Stimulated activated CD8-positive, alpha-beta memory T cell treated with anti-CD3 and anti-CD28 coated beads, Interleukin-7, amount 100 ng/mL, for 48 hours (primary cell): ENCODE measurements around the gene CCND1.

Source experiments
- DNase-seq, 2 donors: peaks; one replicate each; pipeline ENCODE4 v3.0.0-alpha.2; 2020; ENCODE audit warnings: low read depth in 1 of 2; ENCODE audit errors: extremely low read depth in 1 of 2

The CCND1 gene

DNA sequence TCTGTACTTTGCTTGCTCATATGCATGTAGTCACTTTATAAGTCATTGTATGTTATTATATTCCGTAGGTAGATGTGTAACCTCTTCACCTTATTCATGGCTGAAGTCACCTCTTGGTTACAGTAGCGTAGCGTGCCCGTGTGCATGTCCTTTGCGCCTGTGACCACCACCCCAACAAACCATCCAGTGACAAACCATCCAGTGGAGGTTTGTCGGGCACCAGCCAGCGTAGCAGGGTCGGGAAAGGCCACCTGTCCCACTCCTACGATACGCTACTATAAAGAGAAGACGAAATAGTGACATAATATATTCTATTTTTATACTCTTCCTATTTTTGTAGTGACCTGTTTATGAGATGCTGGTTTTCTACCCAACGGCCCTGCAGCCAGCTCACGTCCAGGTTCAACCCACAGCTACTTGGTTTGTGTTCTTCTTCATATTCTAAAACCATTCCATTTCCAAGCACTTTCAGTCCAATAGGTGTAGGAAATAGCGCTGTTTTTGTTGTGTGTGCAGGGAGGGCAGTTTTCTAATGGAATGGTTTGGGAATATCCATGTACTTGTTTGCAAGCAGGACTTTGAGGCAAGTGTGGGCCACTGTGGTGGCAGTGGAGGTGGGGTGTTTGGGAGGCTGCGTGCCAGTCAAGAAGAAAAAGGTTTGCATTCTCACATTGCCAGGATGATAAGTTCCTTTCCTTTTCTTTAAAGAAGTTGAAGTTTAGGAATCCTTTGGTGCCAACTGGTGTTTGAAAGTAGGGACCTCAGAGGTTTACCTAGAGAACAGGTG is 11.1 kb downstream of the CCND1 start:
- DNase-seq, result no peak

- DNase-seq, result no peak
These were observed 12.0 kb downstream of the CCND1 start for GRCh38 chr11:69652999-69653398.

- no peak for DNase-seq
These were observed 12.5 kb downstream of the CCND1 start for GRCh38 chr11:69653406-69653960.

GRCh38 chr11:69654001-69654659 is 13.2 kb downstream of the CCND1 start:
- DNase-seq, result no peak

DNA sequence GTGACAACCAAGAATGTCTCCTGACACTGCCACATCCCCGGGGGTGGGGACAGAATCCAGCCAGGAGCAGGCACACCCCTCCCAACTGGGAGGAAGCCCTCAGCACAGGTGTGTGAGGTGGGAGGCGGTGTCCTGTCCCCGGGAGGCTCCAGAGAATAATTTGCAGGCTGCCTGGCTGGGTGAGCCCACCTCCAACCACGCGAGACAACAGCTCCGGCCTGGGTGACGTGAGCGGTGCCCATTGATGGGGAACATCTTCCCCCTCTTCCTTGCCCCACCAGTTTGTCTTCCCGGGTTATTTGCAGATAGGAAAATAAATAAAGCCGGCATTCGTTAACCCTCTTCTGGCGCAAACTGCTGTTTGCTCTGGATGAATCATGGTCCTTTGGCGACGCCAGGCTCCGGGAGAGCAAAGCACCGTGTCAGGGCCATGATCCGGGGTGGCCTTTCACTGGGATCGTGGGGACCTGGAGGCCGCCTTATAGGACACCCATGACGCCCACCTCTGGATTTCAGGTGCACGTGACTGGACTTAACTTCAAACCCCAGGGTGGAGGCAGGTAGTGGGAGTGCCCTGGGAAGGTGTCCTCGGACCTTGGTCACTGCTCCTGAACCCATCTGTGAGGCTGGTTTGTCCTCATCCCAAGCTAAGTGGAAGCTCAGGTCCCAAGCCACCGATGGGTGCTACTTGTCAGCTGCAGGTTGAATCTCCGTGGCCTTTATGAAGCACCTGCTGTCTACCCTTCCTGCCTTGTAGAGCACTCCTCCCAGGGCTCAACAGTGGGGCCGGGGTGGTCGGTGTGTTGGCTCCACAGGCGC is 13.9 kb downstream of the CCND1 start:
- DNase-seq, result no peak

GRCh38 chr11:69655479-69656428 is 14.8 kb downstream of the CCND1 start:
- DNase-seq, result no peak

DNA sequence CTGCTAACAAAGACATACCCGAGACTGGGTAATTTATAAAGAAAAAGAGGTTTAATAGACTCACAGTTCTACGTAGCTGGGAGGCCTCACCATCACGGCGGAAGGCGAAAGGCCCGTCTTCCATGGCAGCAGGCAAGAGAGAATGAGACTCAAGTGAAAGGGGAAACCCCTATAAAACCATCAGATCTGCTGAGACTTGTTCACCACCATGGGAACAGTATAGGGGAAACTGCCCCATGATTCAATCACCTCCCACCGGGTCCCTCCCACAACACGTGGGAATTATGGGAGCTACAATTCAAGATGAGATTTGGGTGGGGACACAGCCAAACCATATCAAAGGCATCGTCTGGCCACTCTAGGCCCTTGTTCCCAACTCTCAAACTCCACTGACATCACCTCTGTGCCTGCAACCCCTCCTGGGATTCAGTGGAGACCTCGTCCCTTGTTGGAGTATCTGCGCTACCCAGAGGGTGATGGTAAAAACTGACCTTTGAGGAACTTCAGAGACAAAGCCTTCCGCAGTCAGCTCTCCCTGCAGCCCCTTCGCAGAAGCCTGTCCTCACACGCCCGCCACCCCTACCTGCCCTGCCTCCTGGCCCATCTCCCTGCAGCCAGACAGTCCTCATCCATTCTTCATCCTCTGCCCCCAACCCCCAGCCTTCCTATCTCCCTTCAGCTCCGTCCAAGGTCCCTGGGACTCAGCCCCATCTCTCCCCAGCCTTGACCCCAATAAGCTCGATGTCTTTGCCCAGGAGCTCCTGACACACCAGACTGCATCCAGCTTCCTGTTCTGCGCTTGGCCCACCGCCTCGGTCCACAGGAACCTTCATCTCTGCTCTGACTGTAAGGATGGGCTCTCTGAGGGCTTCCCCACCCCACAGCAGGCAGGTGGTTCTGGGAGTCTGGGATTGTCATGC is 15.8 kb downstream of the CCND1 start:
- no peak for DNase-seq

DNA sequence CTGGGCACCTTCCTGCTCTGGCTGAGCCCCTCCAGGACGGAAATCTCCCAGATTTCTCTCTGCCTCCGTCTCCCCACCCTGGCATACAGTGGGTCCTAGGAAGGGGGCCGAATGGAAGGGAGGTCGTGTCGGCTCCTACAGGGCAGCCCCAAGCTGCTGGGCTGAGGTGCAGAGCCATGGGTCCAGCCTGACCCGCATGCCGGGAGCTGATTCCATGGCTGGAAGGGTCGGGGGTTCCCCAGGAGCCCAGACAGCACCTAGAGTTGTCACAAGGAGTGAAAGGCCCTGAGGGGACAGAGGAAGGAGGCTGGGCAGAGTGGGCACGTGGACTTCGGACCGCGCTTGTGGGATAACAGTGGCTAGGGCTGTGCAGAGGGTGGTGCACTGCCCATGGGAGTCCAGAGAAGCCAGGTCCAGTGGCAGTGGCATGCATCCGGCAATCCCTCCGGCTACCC is 16.5 kb downstream of the CCND1 start:
- no peak for DNase-seq

DNA sequence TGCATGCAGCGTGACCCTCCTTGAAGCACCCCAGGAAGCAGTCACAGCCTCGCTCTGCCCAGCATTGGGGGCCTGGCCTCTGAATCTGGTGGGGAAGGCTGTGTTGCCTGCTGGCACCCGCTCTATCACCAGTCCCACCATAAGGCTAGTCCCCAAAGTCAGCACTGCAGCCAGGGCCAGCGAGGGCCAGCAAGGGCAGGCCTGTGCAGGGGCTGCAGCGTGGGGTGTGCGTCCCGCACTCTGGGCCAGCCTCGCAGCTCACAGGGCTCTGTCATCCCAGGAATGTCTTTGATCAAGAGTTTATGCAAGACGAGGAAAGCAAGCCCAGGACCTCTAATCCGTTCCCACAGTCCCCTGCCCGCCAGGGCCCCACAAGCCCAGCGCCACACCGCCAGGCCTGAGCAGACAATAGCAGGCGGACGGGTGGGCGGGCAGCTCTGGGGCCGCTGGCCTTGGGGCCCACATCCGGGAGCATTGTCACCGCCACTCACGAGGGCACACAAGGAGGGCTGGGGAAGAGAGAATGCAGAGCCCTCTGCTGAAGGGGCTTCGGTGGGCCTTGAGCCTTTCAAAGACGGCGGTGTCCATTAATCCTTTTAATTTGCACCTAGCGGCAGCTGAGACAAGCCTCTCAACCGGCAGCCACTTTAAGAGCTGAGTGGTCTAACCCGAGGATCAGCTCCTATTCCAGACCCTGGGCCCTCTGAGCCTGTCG is 17.1 kb downstream of the CCND1 start:
- DNase-seq, result no peak

DNA sequence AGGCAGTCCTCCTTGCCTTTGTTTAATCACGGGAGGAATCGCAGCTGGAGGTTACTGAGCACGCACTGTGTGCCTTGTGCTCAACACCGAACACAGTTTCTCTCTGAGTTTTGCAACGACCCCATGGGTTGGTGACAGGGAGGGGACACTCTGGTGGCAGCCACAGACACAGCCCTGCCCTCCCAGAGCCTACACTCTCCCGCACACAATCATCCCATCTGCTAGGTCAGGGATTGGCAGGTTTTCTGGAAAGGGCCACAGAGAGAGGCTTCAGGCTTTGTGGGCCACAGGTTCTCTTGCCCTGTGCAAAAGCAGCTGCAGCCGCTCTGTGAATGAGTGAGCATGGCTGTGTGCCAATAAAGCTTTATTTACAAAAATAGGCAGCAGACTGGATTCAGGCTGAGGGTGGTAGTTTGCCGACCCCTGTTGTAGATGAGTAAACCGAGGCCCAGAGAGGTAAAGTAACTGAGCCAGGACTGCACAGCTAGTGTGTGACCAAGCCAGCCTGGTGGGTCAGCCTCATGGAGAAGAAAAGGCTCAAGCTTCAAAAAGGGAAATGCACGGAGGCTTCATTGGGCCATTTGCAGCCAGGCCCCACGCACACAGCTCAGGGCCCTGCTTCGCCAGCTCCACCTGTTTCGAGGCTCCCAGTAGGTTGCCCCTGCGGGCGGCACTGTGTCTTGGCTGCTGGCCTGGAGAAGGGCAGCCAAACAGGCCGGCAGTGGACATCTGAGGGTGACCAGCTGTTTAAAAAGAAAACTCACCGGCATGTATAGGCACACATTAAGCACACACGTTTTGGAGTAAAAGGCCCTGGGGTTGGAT is 17.9 kb downstream of the CCND1 start:
- DNase-seq, result no peak

- no peak for DNase-seq
These were observed 18.6 kb downstream of the CCND1 start for GRCh38 chr11:69659591-69659990.

DNA sequence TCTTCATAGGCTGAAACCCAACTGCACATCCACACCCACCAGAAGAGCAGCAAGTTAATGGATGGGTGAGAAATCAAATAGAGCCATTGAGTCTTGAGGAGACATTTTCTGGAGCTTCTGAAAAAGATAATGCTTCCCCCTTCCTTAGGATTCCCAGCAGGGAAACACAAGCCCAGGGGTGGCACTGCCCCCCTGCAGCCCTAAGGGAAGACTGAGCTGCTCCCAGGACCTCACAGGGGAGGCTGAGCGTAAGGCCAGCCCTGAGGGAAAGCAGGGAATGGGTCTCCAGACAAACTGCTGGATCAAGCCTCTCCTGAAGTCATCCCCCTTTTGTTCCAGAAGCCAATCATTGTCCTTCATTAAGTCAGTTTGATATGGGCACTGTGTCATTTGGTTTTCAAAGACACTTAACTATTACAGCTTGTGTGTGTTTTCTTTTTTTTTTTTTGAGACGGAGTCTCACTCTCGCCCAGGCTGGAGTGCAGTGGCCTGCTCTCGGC is 19.1 kb downstream of the CCND1 start:
- DNase-seq, result no peak

- no peak for DNase-seq
These were observed 20.4 kb downstream of the CCND1 start for GRCh38 chr11:69661413-69661715.

- no peak for DNase-seq
These were observed 21.2 kb downstream of the CCND1 start for GRCh38 chr11:69662021-69662698.

- DNase-seq, result no peak
These were observed 21.9 kb downstream of the CCND1 start for GRCh38 chr11:69662806-69663205.

GRCh38 chr11:69663326-69663725 is 22.4 kb downstream of the CCND1 start:
- no peak for DNase-seq
